Caco-2 (cell line): ENCODE measurements around the gene WDR72. TPM values are rescaled to one million over a fixed set of nuclear protein-coding genes. Genes with fewer than 3 reads are reported as not detected.

ENCODE experiments used
- BruUV-seq: library from RNA; stranded (reverse); fragments of 400-500 nt; replicated peaks from 2 replicates; lab custom pipeline; 2021; lab: Mats Ljungman, UMichigan
- CTCF ChIA-PET: fragments of 300-600 bp; sonication (Branson Sonifier 250); formaldehyde crosslinking; loops from one replicate; lab custom pipeline; 2022; ENCODE audit warnings: antibody characterized with exemption; lab: Charles Lee
- POLR2A ChIA-PET: fragments of 300-600 bp; sonication (Branson Sonifier 250); formaldehyde crosslinking; loops from one replicate; lab custom pipeline; 2022; ENCODE audit warnings: antibody characterized with exemption; lab: Charles Lee
- DNase-seq, 2 experiments: peaks; one replicate each; pipeline versions ENCODE4 v3.0.0 to v3.0.0-alpha.2; 2020 to 2022
- H3K27me3 ChIP-seq: replicated peaks from 2 replicates; pipeline ENCODE4 v1.6.0; 2011; ENCODE audit warnings: low read length; ENCODE audit not compliant: control insufficient read depth, insufficient read depth
- H3K36me3 ChIP-seq: 2 replicates; pipeline ENCODE4 v1.5.1; 2011; ENCODE audit warnings: low read length; ENCODE audit not compliant: control insufficient read depth, insufficient read depth
- H3K4me1 ChIP-seq: fragments of 250-450 bp; sonication (Bioruptor Pico); 2 replicates; pipeline ENCODE4 v1.5.1; 2020; ENCODE audit warnings: mild to moderate bottlenecking
- H3K4me3 ChIP-seq: 2 replicates; pipeline ENCODE4 v1.5.1; 2011; ENCODE audit warnings: low read depth, mild to moderate bottlenecking, control low read depth, low read length
- H3K9me3 ChIP-seq: fragments of 250-450 bp; sonication (Bioruptor Pico); 2 replicates; pipeline ENCODE4 v1.5.1; 2020; ENCODE audit warnings: mild to moderate bottlenecking, moderate library complexity
- H3K27ac Mint-ChIP-seq: one replicate; pipeline ENCODE4 v1.8.0; 2022; ENCODE audit warnings: mixed read lengths; ENCODE audit not compliant: unreplicated experiment
- H3K27me3 Mint-ChIP-seq: one replicate; pipeline ENCODE4 v1.8.0; 2022; ENCODE audit warnings: mixed read lengths; ENCODE audit not compliant: insufficient read depth, unreplicated experiment
- H3K36me3 Mint-ChIP-seq: one replicate; pipeline ENCODE4 v1.8.0; 2022; ENCODE audit warnings: mild to moderate bottlenecking, mixed read lengths; ENCODE audit not compliant: insufficient read depth, unreplicated experiment
- H3K4me1 Mint-ChIP-seq: one replicate; pipeline ENCODE4 v1.8.0; 2022; ENCODE audit warnings: low read depth, mixed read lengths; ENCODE audit not compliant: unreplicated experiment
- H3K4me3 Mint-ChIP-seq: one replicate; pipeline ENCODE4 v1.8.0; 2022; ENCODE audit warnings: mild to moderate bottlenecking, moderate library complexity, mixed read lengths; ENCODE audit not compliant: unreplicated experiment
- H3K9me3 Mint-ChIP-seq: one replicate; pipeline ENCODE4 v1.8.0; 2022; ENCODE audit warnings: mixed read lengths; ENCODE audit not compliant: unreplicated experiment
- intact Hi-C: fragments of 100-400 bp; cut with micrococcal nuclease; formaldehyde crosslinking; loops from one replicate; pipeline ENCODE4 v1.10.0; 2022; ENCODE audit not compliant: unreplicated experiment
- total RNA-seq: library from RNA; stranded (reverse); gene quantifications from 2 replicates; pipeline ENCODE4 v1.2.3, GENCODE V29; 2022
- TF ChIP-seq, protein P1 (sequence below), 2 experiments: fragments of 200-600 bp in 1 of 2; IDR thresholded peaks; 1 replicate in 1 of 2; 2 replicates in 1 of 2; pipeline versions ENCODE4 v1.5.1 to v1.8.0; 2011 to 2022; ENCODE audit warnings: antibody characterized with exemption in 1 of 2, control low read depth in 1 of 2, inconsistent platforms in 1 of 2, low read depth in 1 of 2, low read length in 1 of 2, mild to moderate bottlenecking in 1 of 2, moderate library complexity in 1 of 2; ENCODE audit not compliant: insufficient read depth in 1 of 2, severe bottlenecking in 1 of 2, unreplicated experiment in 1 of 2

The WDR72 gene
- total RNA-seq, 1 experiment from 2014 or later: 11.2 TPM

DNA sequence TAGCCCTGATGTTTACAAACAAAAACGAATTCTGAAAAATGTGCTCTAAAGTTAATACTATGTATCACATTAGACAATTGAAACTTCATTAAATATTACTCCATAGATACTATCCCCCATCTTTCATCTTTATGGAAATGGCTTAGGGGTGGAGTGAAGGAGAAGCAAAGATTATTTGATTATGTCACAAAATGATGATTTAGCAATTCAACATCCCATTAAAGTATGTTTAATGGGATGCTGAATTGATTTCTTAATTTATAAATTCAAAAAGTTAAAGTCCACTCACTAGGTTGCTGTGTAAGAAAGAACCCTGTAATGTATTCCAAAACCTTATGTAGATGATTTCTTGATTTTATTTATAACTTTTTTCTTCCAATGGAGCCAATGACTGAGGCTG lies 201.1 kb downstream of the WDR72 start:
- ChIA-PET POLR2A (no interaction called here), CTCF (no interaction called here)
- Mint-ChIP-seq H3K27ac (no peak overlapping the region), H3K9me3 (no peaks in the 10 kb centered on the region), H3K36me3 (no peaks in the 10 kb centered on the region), H3K27me3 (no peaks in the 10 kb centered on the region), H3K4me3 (no peak overlapping the region), H3K4me1 (peaks cover 9% of the 10 kb centered on the region)
- no peaks in the 10 kb centered on the region for H3K27me3 ChIP-seq
- no peak overlapping the region for H3K4me3 ChIP-seq
- H3K9me3 ChIP-seq: no peaks in the 10 kb centered on the region
- DNase-seq: no peak
- H3K4me1 ChIP-seq: peaks cover 13% of the 10 kb centered on the region
- TF ChIP-seq, protein P1, sequence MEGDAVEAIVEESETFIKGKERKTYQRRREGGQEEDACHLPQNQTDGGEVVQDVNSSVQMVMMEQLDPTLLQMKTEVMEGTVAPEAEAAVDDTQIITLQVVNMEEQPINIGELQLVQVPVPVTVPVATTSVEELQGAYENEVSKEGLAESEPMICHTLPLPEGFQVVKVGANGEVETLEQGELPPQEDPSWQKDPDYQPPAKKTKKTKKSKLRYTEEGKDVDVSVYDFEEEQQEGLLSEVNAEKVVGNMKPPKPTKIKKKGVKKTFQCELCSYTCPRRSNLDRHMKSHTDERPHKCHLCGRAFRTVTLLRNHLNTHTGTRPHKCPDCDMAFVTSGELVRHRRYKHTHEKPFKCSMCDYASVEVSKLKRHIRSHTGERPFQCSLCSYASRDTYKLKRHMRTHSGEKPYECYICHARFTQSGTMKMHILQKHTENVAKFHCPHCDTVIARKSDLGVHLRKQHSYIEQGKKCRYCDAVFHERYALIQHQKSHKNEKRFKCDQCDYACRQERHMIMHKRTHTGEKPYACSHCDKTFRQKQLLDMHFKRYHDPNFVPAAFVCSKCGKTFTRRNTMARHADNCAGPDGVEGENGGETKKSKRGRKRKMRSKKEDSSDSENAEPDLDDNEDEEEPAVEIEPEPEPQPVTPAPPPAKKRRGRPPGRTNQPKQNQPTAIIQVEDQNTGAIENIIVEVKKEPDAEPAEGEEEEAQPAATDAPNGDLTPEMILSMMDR (IDR thresholded peaks at IDR 0.05; ENCODE audit: insufficient read depth in 1 of 2, low read depth in 1 of 2, low read length in 1 of 2, severe bottlenecking in 1 of 2, unreplicated experiment in 1 of 2): no peak
- no TSS peak for BruUV-seq
- H3K36me3 ChIP-seq: no peaks in the 10 kb centered on the region
- intact Hi-C loops: no loop called here

GRCh38 chr15:53555226-53555625 lies 204.2 kb downstream of the WDR72 start:
- Histone ChIP-seq H3K9me3 (no peaks in the 10 kb centered on the region), H3K27me3 (no peaks in the 10 kb centered on the region), H3K4me1 (peaks cover 13% of the 10 kb centered on the region), H3K36me3 (no peaks in the 10 kb centered on the region), H3K4me3 (no peak overlapping the region)
- Mint-ChIP-seq H3K27ac (no peak overlapping the region), H3K4me1 (peaks cover 9% of the 10 kb centered on the region), H3K9me3 (no peaks in the 10 kb centered on the region), H3K36me3 (no peaks in the 10 kb centered on the region), H3K4me3 (no peak overlapping the region), H3K27me3 (no peaks in the 10 kb centered on the region)
- POLR2A ChIA-PET: no interaction called here
- intact Hi-C loops: no loop called here
- TF ChIP-seq, protein P1 (IDR thresholded peaks at IDR 0.05; ENCODE audit: insufficient read depth in 1 of 2, low read depth in 1 of 2, low read length in 1 of 2, severe bottlenecking in 1 of 2, unreplicated experiment in 1 of 2): no peak
- BruUV-seq: no TSS peak
- no peak for DNase-seq
- CTCF ChIA-PET: no interaction called here

DNA sequence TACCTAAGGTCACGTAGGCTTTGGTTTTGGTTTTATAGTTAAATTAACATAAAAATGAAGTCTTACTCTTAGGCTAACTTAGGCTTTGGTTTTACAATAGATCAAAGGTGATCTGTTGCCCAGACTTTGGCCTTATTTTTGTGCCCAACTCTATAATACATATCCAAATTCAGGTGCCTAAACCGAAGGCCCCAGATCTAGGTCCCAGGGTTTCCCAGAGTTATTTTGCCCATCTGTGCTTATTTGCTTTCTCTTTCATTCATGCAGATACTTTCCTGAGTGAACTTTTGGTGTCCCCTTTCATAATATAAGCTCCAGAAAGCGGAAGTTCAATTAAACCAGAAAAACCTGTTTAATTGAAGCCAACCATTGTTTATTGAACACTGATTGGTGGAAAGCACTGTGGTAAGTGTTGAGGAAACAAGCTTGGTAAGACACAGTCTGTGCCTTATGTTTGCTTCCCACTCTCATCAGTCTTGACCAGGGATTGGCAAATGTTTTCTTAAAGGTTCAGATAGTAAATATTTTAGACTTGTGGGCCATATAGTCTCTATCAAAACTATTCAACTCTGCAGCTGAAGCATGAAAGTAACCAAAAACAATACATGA lies 209.7 kb downstream of the WDR72 start:
- H3K4me1 ChIP-seq: no peaks in the 10 kb centered on the region; the same call in 1 of the 2 replicates
- Mint-ChIP-seq H3K36me3 (no peaks in the 10 kb centered on the region), H3K4me1 (peaks cover 7% of the 10 kb centered on the region), H3K27me3 (no peaks in the 10 kb centered on the region), H3K4me3 (no peak overlapping the region), H3K27ac (no peak overlapping the region), H3K9me3 (no peaks in the 10 kb centered on the region)
- H3K4me3 ChIP-seq: no peak overlapping the region
- peaks cover 6% of the 10 kb centered on the region; the same call in 1 of the 2 replicates for H3K9me3 ChIP-seq
- DNase-seq: peak in 1 of 2 experiments; percentile 7
- BruUV-seq: no TSS peak
- no peaks in the 10 kb centered on the region for H3K36me3 ChIP-seq
- CTCF ChIA-PET: no interaction called here
- POLR2A ChIA-PET: interaction anchor here (0.5 kb wide), 1 partner anchor 9 kb away, joined by 6 read pairs; no protein-coding TSS in a partner anchor
- TF ChIP-seq, protein P1 (IDR thresholded peaks at IDR 0.05; ENCODE audit: insufficient read depth in 1 of 2, low read depth in 1 of 2, low read length in 1 of 2, severe bottlenecking in 1 of 2, unreplicated experiment in 1 of 2): no peak
- intact Hi-C loops: no loop called here
- H3K27me3 ChIP-seq: no peaks in the 10 kb centered on the region
